ENCODE results near the gene KIRREL3.

KIRREL3 gene

DNA sequence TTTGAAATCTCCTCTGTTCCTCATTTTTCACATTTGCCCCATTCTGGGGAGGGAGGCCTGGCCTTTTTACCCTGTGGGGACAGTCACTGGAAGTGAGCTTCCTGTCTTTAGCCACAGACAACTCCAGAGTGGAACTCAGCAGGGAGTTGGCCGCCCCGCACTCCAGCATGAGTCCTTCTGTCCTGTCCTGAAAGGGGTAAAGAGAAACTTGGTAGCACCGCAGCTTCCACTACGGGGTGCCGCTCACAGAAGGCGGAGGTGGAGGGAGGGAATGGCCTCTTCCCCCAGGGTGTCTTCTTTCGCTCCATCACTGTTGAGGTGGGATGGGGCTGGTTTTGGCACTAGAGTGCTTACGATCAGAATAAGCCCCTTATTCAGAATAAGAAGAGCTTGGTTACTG, 512.9 kb downstream of the KIRREL3 start:
- H3K27me3 ChIP-seq (ENCODE audit: insufficient read depth, poor library complexity, severe bottlenecking) = no peaks in the 10 kb centered on the region
- no peak overlapping the region for H3K27ac ChIP-seq (replicated peaks)
- peak in 1 of 2 experiments; percentile 16 for DNase-seq (ENCODE audit: low read depth in 1 of 2, low spot score in 1 of 2)
- H3K4me3 ChIP-seq (replicated peaks; ENCODE audit: insufficient read depth, low read length) = no peak overlapping the region
- TF ChIP-seq SPI1 (IDR thresholded peaks at IDR 0.05; ENCODE audit: borderline replicate concordance, low read depth) = peak; percentile 59; the same call in 1 of the 2 replicates
- TF ChIP-seq, protein P1, sequence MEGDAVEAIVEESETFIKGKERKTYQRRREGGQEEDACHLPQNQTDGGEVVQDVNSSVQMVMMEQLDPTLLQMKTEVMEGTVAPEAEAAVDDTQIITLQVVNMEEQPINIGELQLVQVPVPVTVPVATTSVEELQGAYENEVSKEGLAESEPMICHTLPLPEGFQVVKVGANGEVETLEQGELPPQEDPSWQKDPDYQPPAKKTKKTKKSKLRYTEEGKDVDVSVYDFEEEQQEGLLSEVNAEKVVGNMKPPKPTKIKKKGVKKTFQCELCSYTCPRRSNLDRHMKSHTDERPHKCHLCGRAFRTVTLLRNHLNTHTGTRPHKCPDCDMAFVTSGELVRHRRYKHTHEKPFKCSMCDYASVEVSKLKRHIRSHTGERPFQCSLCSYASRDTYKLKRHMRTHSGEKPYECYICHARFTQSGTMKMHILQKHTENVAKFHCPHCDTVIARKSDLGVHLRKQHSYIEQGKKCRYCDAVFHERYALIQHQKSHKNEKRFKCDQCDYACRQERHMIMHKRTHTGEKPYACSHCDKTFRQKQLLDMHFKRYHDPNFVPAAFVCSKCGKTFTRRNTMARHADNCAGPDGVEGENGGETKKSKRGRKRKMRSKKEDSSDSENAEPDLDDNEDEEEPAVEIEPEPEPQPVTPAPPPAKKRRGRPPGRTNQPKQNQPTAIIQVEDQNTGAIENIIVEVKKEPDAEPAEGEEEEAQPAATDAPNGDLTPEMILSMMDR (IDR thresholded peaks at IDR 0.05; ENCODE audit: insufficient read depth, low read length) = no peak

DNA sequence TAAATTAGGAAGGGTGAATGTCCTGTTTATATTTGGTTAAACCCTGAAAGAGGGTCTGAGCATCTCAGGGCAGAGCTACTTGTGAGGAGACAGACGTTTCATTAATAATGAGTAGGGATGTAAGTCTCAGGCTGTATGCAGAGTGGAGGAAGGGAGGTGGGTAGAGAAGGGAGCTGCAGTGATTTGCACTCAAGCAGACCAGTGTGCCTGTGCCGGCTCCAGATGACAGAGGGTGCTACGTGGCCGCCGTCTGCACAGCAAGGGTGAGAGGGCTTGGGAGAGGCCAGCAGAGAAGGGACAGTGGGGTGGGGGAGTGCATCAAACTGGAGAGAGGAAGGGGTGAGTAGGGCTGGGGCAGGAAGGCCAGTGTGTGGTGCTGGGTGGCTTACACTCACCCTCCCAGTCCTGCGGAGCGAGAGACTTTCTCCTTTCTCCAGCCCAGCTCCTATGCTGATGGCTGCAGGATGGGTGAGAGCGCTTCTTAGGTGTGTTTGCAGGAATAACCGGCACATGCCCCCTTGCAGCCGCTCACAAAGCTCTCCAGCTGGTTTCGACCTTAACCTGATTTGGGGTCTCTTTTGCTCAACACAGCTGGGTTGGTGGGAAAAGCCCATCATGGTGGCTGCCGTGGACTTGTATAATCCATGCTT, 514.5 kb downstream of the KIRREL3 start:
- Histone ChIP-seq H3K27me3 (ENCODE audit: insufficient read depth, poor library complexity, severe bottlenecking) (no peaks in the 10 kb centered on the region), H3K27ac (replicated peaks) (no peak overlapping the region), H3K4me3 (replicated peaks; ENCODE audit: insufficient read depth, low read length) (no peak overlapping the region)
- no peak for DNase-seq (ENCODE audit: low read depth in 1 of 2, low spot score in 1 of 2)
- TF ChIP-seq, protein P1 (IDR thresholded peaks at IDR 0.05; ENCODE audit: insufficient read depth, low read length) = no peak
- TF ChIP-seq POLR2AphosphoS5 (IDR thresholded peaks at IDR 0.05; ENCODE audit: low read depth) (no peak), SPI1 (IDR thresholded peaks at IDR 0.05; ENCODE audit: borderline replicate concordance, low read depth) (no peak), GABPA (IDR thresholded peaks at IDR 0.05; ENCODE audit: low read depth) (no peak), REST (IDR thresholded peaks at IDR 0.05; ENCODE audit: insufficient replicate concordance, low read depth) (no peak)

- DNase-seq (ENCODE audit: low read depth in 1 of 2, low spot score in 1 of 2) = no peak
- no peak for TF ChIP-seq POLR2AphosphoS5 (IDR thresholded peaks at IDR 0.05; ENCODE audit: low read depth)
- TF ChIP-seq SPI1 (IDR thresholded peaks at IDR 0.05; ENCODE audit: borderline replicate concordance, low read depth) = peak; percentile 28; the same call in 1 of the 2 replicates
- no peak overlapping the region for H3K27ac ChIP-seq (replicated peaks)
- no peak overlapping the region for H3K4me3 ChIP-seq (replicated peaks; ENCODE audit: insufficient read depth, low read length)
- no peaks in the 10 kb centered on the region for H3K27me3 ChIP-seq (ENCODE audit: insufficient read depth, poor library complexity, severe bottlenecking)
These were observed 515.4 kb downstream of the KIRREL3 start for GRCh38 chr11:126485021-126485792.

DNA sequence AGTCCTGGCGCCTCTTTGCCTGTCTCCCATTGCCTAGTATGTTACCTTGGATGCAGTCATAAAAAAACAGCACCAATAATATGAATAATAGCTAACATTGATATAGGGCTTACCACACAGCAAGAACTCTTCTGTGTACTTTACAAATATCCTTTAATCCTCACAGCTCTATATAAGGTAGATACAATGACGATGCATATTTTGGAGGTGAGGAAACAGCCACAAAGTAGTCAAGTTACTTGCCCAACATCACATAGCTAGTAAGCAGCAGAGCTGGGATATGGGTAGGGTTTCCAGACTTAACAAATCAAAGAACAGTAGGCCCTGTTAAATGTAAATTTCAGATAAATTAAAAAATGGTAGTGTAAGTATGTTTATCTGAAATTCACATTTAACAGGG, 516.3 kb downstream of the KIRREL3 start:
- Histone ChIP-seq H3K4me3 (replicated peaks; ENCODE audit: insufficient read depth, low read length) (no peak overlapping the region), H3K27ac (replicated peaks) (no peak overlapping the region), H3K27me3 (ENCODE audit: insufficient read depth, poor library complexity, severe bottlenecking) (no peaks in the 10 kb centered on the region)
- peak in 1 of 2 experiments; percentile 34 for DNase-seq (ENCODE audit: low read depth in 1 of 2, low spot score in 1 of 2)
- TF ChIP-seq, protein P1 (IDR thresholded peaks at IDR 0.05; ENCODE audit: insufficient read depth, low read length) = no peak
- no peak for TF ChIP-seq GABPA (IDR thresholded peaks at IDR 0.05; ENCODE audit: low read depth)
- no peak for TF ChIP-seq REST (IDR thresholded peaks at IDR 0.05; ENCODE audit: insufficient replicate concordance, low read depth)
- TF ChIP-seq SPI1 (IDR thresholded peaks at IDR 0.05; ENCODE audit: borderline replicate concordance, low read depth) = no peak
- no peak for TF ChIP-seq POLR2AphosphoS5 (IDR thresholded peaks at IDR 0.05; ENCODE audit: low read depth)

Measured in HL-60 (cell line).